H9 (cell line): Measurements from ENCODE around the gene ZCCHC8. TPM values are rescaled to one million over a fixed set of nuclear protein-coding genes. Genes with fewer than 3 reads are reported as not detected.

ENCODE experiments used
- DNase-seq: peaks from one replicate; pipeline ENCODE4 v3.0.0-alpha.2; 2017
- H2AFZ ChIP-seq: one replicate; pipeline ENCODE4 v1.6.1; 2013; ENCODE audit warnings: mild to moderate bottlenecking, low read length, control low read depth, moderate library complexity
- H2AK5ac ChIP-seq: 2 replicates; pipeline ENCODE4 v1.6.1; 2013; ENCODE audit warnings: low read length, control low read depth, mixed read lengths; ENCODE audit not compliant: insufficient read length
- H2BK120ac ChIP-seq: one replicate; pipeline ENCODE4 v1.6.1; 2013; ENCODE audit warnings: low read depth, mild to moderate bottlenecking, low read length, control low read depth, inconsistent platforms; ENCODE audit not compliant: poor library complexity, severe bottlenecking
- H2BK12ac ChIP-seq: 2 replicates; pipeline ENCODE4 v1.6.1; 2013; ENCODE audit warnings: low read length, control low read depth, mixed read lengths, low read depth; ENCODE audit not compliant: insufficient read length
- H2BK15ac ChIP-seq: 2 replicates; pipeline ENCODE4 v1.6.1; 2013; ENCODE audit warnings: low read depth, low read length, control low read depth
- H2BK20ac ChIP-seq: one replicate; pipeline ENCODE4 v1.6.1; 2013; ENCODE audit warnings: low read depth, mild to moderate bottlenecking, low read length, control low read depth, inconsistent platforms; ENCODE audit not compliant: poor library complexity, severe bottlenecking
- H2BK5ac ChIP-seq: 2 replicates; pipeline ENCODE4 v1.6.1; 2013; ENCODE audit warnings: low read length, control low read depth, mixed read lengths; ENCODE audit not compliant: insufficient read length
- H3K14ac ChIP-seq: 2 replicates; pipeline ENCODE4 v1.6.1; 2013; ENCODE audit warnings: low read length, control low read depth; ENCODE audit not compliant: insufficient read depth
- H3K18ac ChIP-seq: 2 replicates; pipeline ENCODE4 v1.6.1; 2013; ENCODE audit warnings: low read depth, mild to moderate bottlenecking, mixed read lengths, low read length, control low read depth; ENCODE audit not compliant: insufficient read length
- H3K23ac ChIP-seq: 2 replicates; pipeline ENCODE4 v1.6.1; 2013; ENCODE audit warnings: low read length, control low read depth, mixed read lengths, low read depth; ENCODE audit not compliant: insufficient read length
- H3K23me2 ChIP-seq: 2 replicates; pipeline ENCODE4 v1.6.1; 2013; ENCODE audit warnings: low read depth, mild to moderate bottlenecking, mixed read lengths, low read length, control low read depth; ENCODE audit not compliant: insufficient read length, poor library complexity, severe bottlenecking
- H3K27ac ChIP-seq: 2 replicates; pipeline ENCODE4 v1.5.1; 2013; ENCODE audit warnings: low read length, control low read depth, mixed read lengths, low read depth; ENCODE audit not compliant: insufficient read length
- H3K27me3 ChIP-seq: 2 replicates; pipeline ENCODE4 v1.6.1; 2013; ENCODE audit warnings: low read length, control low read depth, inconsistent platforms; ENCODE audit not compliant: insufficient read depth
- H3K4ac ChIP-seq: 2 replicates; pipeline ENCODE4 v1.6.1; 2013; ENCODE audit warnings: low read depth, mild to moderate bottlenecking, control low read depth, inconsistent platforms, low read length, moderate library complexity
- H3K4me1 ChIP-seq: 2 replicates; pipeline ENCODE4 v1.6.1; 2013; ENCODE audit warnings: low read length, control low read depth, inconsistent platforms; ENCODE audit not compliant: insufficient read depth
- H3K4me2 ChIP-seq: 2 replicates; pipeline ENCODE4 v1.6.1; 2013; ENCODE audit warnings: low read length, control low read depth, mixed read lengths; ENCODE audit not compliant: insufficient read length, insufficient read depth
- H3K56ac ChIP-seq: 2 replicates; pipeline ENCODE4 v1.6.1; 2013; ENCODE audit warnings: low read depth, mild to moderate bottlenecking, mixed read lengths, low read length, control low read depth; ENCODE audit not compliant: insufficient read length
- H3K79me1 ChIP-seq: 2 replicates; pipeline ENCODE4 v1.6.1; 2013; ENCODE audit warnings: low read depth, mild to moderate bottlenecking, moderate library complexity, low read length, control low read depth, inconsistent platforms; ENCODE audit not compliant: insufficient read depth, poor library complexity, severe bottlenecking
- H3K79me2 ChIP-seq: 2 replicates; pipeline ENCODE4 v1.6.1; 2013; ENCODE audit warnings: low read length, control low read depth, inconsistent platforms; ENCODE audit not compliant: insufficient read depth
- H3K9ac ChIP-seq: 2 replicates; pipeline ENCODE4 v1.6.1; 2013; ENCODE audit warnings: low read length, control low read depth, mixed read lengths; ENCODE audit not compliant: insufficient read length; ENCODE audit errors: extremely low read depth
- H3K9me3 ChIP-seq: one replicate; pipeline ENCODE4 v1.6.1; 2013; ENCODE audit warnings: low read depth, low read length, inconsistent platforms; ENCODE audit not compliant: control insufficient read depth
- H3T11ph ChIP-seq: one replicate; pipeline ENCODE4 v1.6.1; 2013; ENCODE audit warnings: mild to moderate bottlenecking, low read length, control low read depth, inconsistent platforms
- H4K20me1 ChIP-seq: one replicate; pipeline ENCODE4 v1.6.1; 2013; ENCODE audit not compliant: control insufficient read depth, insufficient read length, insufficient read depth
- H4K5ac ChIP-seq: 2 replicates; pipeline ENCODE4 v1.6.1; 2013; ENCODE audit warnings: low read depth, mild to moderate bottlenecking, mixed read lengths, low read length, control low read depth; ENCODE audit not compliant: insufficient read length
- H4K8ac ChIP-seq: replicated peaks from 2 replicates; pipeline ENCODE4 v1.6.1; 2013; ENCODE audit warnings: low read length, control low read depth, mixed read lengths, low read depth; ENCODE audit not compliant: insufficient read length
- H4K91ac ChIP-seq: 2 replicates; pipeline ENCODE4 v1.6.1; 2013; ENCODE audit warnings: low read depth, mild to moderate bottlenecking, moderate library complexity, mixed read lengths, low read length, control low read depth; ENCODE audit not compliant: insufficient read length
- H3K27ac Mint-ChIP-seq, 3 experiments: 2 replicates in 2 of 3; 3 replicates in 1 of 3; pipeline ENCODE4 v1.8.0; 2020 to 2021; ENCODE audit warnings: mixed read lengths in 3 of 3, mild to moderate bottlenecking in 1 of 3, moderate library complexity in 1 of 3
- H3K27me3 Mint-ChIP-seq: 2 replicates; pipeline ENCODE4 v1.8.0; 2021; ENCODE audit warnings: low read depth, mild to moderate bottlenecking, moderate library complexity, mixed read lengths
- H3K36me3 Mint-ChIP-seq, 3 experiments: 2 replicates in 2 of 3; 3 replicates in 1 of 3; pipeline ENCODE4 v1.8.0; 2020 to 2021; ENCODE audit warnings: low read depth in 3 of 3, mixed read lengths in 3 of 3; ENCODE audit not compliant: insufficient read depth in 1 of 3
- H3K4me1 Mint-ChIP-seq, 2 experiments: 2 replicates each; pipeline ENCODE4 v1.8.0; 2020; ENCODE audit warnings: mixed read lengths in 2 of 2
- H3K4me3 Mint-ChIP-seq, 2 experiments: 2 replicates in 1 of 2; 3 replicates in 1 of 2; pipeline ENCODE4 v1.8.0; 2020 to 2021; ENCODE audit warnings: mild to moderate bottlenecking in 2 of 2, mixed read lengths in 2 of 2, moderate library complexity in 1 of 2
- H3K9me3 Mint-ChIP-seq, 2 experiments: 2 replicates in 1 of 2; 3 replicates in 1 of 2; pipeline ENCODE4 v1.8.0; 2020; ENCODE audit warnings: mild to moderate bottlenecking in 2 of 2, mixed read lengths in 2 of 2, moderate library complexity in 1 of 2
- CTCF ChIP-seq: fragments of 200-600 bp; sonication (generic); conservative IDR thresholded peaks from 3 replicates; pipeline ENCODE4 v1.8.0; 2021; ENCODE audit warnings: antibody characterized with exemption, mild to moderate bottlenecking
- WGBS: extraction: QIAGEN DNeasy Blood & Tissue Kit; methylation state at CpG from one replicate; pipeline ENCODE4 v1.1.7; 2013; ENCODE audit warnings: missing lambda C conversion rate, low lambda C conversion rate, mixed read lengths; ENCODE audit not compliant: insufficient read length; ENCODE audit errors: extremely low coverage; 5-methylcytosine and 5-hydroxymethylcytosine counted together
- total RNA-seq: library from RNA; stranded (reverse); gene quantifications from 2 replicates; pipeline ENCODE4 v1.2.1, GENCODE V29; 2021

ZCCHC8 gene
- total RNA-seq, 1 experiment from 2014 or later, result 37.3 TPM

GRCh38 chr12:122520676-122521075 is 19.9 kb upstream of the ZCCHC8 start:
- Histone ChIP-seq H3K4me1 (no peaks in the 10 kb centered on the region), H4K8ac (no peak overlapping the region), H2BK15ac (no peak overlapping the region), H3K23ac (no peak overlapping the region), H3K23me2 (no peaks in the 10 kb centered on the region), H3K14ac (no peak overlapping the region), H4K91ac (no peak overlapping the region), H3K27ac (no peak overlapping the region), H2AFZ (no peak overlapping the region), H3K27me3 (no peaks in the 10 kb centered on the region), H3T11ph (no peak overlapping the region), H2BK20ac (no peak overlapping the region), H3K4me2 (no peak overlapping the region), H3K9ac (no peak overlapping the region), H3K9me3 (no peaks in the 10 kb centered on the region), H2BK5ac (no peak overlapping the region), H2AK5ac (no peak overlapping the region), H3K56ac (no peak overlapping the region), H4K5ac (no peak overlapping the region), H4K20me1 (no peaks in the 10 kb centered on the region), H3K79me1 (peaks cover 11% of the 10 kb centered on the region), H3K4ac (no peak overlapping the region), H3K18ac (no peak overlapping the region), H2BK120ac (no peak overlapping the region), H2BK12ac (no peak overlapping the region), H3K79me2 (peaks cover 33% of the 10 kb centered on the region)
- no CpG with 5 or more reads among the region's 4 CpGs for WGBS
- peak overlapping the region in 2 of 3 experiments; percentile 24 to 69; a peak in 3 of 7 replicates for H3K27ac Mint-ChIP-seq
- no peaks in the 10 kb centered on the region; the same call in 1 of the 2 replicates for H3K27me3 Mint-ChIP-seq
- peaks cover 16 to 20% of the 10 kb centered on the region in 2 experiments for H3K4me1 Mint-ChIP-seq
- peaks cover 69 to 91% (median 89%) of the 10 kb centered on the region in 3 experiments for H3K36me3 Mint-ChIP-seq
- no peak for DNase-seq
- H3K4me3 Mint-ChIP-seq, result no peak overlapping the region
- H3K9me3 Mint-ChIP-seq, result no peaks in the 10 kb centered on the region
- TF ChIP-seq CTCF, result no peak
